Ammon's horn (tissue), 1 donor: ENCODE results near the gene BBOF1.
A peak's percentile ranks its signal among the peaks of the same experiment; 100 is the strongest.

Source experiments
- DNase-seq: peaks from one replicate; pipeline ENCODE4 v3.0.0-alpha.2; 2016; ENCODE audit warnings: low spot score

The BBOF1 gene

DNA sequence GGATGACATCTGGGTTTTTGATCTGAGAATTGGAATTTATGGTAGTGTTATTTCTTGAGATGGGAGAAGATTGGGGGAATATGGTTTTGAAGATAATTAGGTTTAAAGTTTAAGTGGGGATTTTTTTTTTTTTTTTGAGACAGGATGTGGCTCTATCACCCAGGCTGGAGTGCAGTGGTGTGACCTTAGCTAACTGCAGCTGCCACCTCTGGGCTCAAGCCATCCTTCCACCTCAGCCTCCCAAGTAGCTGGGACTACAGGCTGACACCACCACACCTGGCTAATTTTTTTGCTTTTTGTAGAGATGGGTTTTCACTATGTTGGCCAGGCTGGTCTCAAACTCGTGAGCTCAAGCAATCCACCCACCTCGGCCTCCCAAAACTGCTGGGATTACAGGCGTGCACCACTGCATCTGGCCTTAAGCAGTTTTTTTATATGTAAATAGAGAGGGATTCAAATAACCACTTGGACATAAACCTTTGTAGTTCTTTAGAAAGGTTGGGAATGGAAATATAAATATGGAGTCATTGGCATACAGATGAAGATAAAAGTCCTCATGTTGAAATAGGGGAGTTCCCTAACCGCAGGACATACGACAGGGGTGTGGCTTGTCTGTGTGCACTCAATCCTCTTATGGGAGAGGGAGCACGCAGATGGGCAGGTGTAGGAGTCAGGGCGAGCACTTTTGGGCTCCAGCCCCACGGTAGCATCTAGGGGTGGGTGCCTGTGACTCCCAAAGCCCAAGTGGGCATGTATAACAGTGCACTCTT is 70.3 kb downstream of the BBOF1 start:
- no peak for DNase-seq

GRCh38 chr14:74105381-74105780 is 86.2 kb downstream of the BBOF1 start:
- DNase-seq, result no peak

GRCh38 chr14:74109369-74109768 is 90.2 kb downstream of the BBOF1 start:
- DNase-seq, result no peak

GRCh38 chr14:74111395-74112216 is 92.5 kb downstream of the BBOF1 start:
- DNase-seq, result peak; percentile 70
